ENCODE measurements around the gene CD320. TPM values are rescaled to one million over a fixed set of nuclear protein-coding genes. Genes with fewer than 3 reads are reported as not detected.
A peak's percentile ranks its signal among the peaks of the same experiment; 100 is the strongest.
"Not testable (repeated sequence)": the region's sequence is repeated elsewhere in the genome, so short reads cannot be mapped to it uniquely, and the experiment has no call there.

Gene CD320
- 122 and 126 TPM in 2 replicates for total RNA-seq

- Mint-ChIP-seq H3K36me3 (ENCODE audit: low read depth) (peaks cover 11% of the 10 kb centered on the region), H3K27me3 (ENCODE audit: insufficient read depth) (no peaks in the 10 kb centered on the region)
Measured at GRCh38 chr19:8307965-8308866, at the start of gene CD320. Gene CD320, minus strand, starts transcription at chr19:8308358. Its CDS starts 68 bp downstream, at chr19:8308290.

GRCh38 chr19:8357007-8357521 lies 48.9 kb upstream of the CD320 start:
- no peak for DNase-seq (ENCODE audit: low spot score)
- Mint-ChIP-seq H3K36me3 (ENCODE audit: low read depth) (no peaks in the 10 kb centered on the region), H3K9me3 (no peaks in the 10 kb centered on the region), H3K4me1 (ENCODE audit: low read depth) (peaks cover 9% of the 10 kb centered on the region), H3K4me3 (no peak overlapping the region), H3K27me3 (ENCODE audit: insufficient read depth) (peaks cover 8% of the 10 kb centered on the region), H3K27ac (no peak overlapping the region)
- intact Hi-C loops (cut with micrococcal nuclease): no loop called here

More at GRCh38 chr19:8307965-8308866, at the start of gene CD320:
- DNase-seq (ENCODE audit: low spot score): peak; percentile 84
- Mint-ChIP-seq H3K27ac (peak within 1 kb of the TSS; percentile 81), H3K4me1 (ENCODE audit: low read depth) (peaks cover 31% of the 10 kb centered on the region), H3K9me3 (no peaks in the 10 kb centered on the region), H3K4me3 (peak within 1 kb of the TSS; percentile 89)
- intact Hi-C loops (cut with micrococcal nuclease): loop anchor here (1.0 to 2.0 kb wide), 4 partner anchors 13 to 365 kb away; partner anchors contain the start of genes KANK3, NDUFA7, RAB11B and RPS28

GRCh38 chr19:8355631-8356402 lies 47.7 kb upstream of the CD320 start:
- intact Hi-C loops (cut with micrococcal nuclease): no loop called here
- Mint-ChIP-seq H3K4me1 (ENCODE audit: low read depth) (peaks cover 9% of the 10 kb centered on the region), H3K9me3 (no peaks in the 10 kb centered on the region), H3K27me3 (ENCODE audit: insufficient read depth) (peaks cover 18% of the 10 kb centered on the region), H3K4me3 (no peak overlapping the region), H3K27ac (no peak overlapping the region), H3K36me3 (ENCODE audit: low read depth) (no peaks in the 10 kb centered on the region)
- no peak for DNase-seq (ENCODE audit: low spot score)

GRCh38 chr19:8352845-8353244 lies 44.7 kb upstream of the CD320 start:
- not testable (repeated sequence) for H3K36me3 Mint-ChIP-seq (ENCODE audit: low read depth); H3K9me3 Mint-ChIP-seq; H3K27ac Mint-ChIP-seq; H3K4me1 Mint-ChIP-seq (ENCODE audit: low read depth); DNase-seq (ENCODE audit: low spot score); H3K4me3 Mint-ChIP-seq
- peaks cover 29% of the 10 kb centered on the region for H3K27me3 Mint-ChIP-seq (ENCODE audit: insufficient read depth)
- intact Hi-C loops (cut with micrococcal nuclease): loop anchor here (5.0 kb wide), 1 partner anchor 224 kb away; the partner anchor contains the start of gene MYO1F

- peaks cover 9% of the 10 kb centered on the region for H3K4me1 Mint-ChIP-seq (ENCODE audit: low read depth)
- H3K9me3 Mint-ChIP-seq: no peaks in the 10 kb centered on the region
- H3K36me3 Mint-ChIP-seq (ENCODE audit: low read depth): no peaks in the 10 kb centered on the region
- H3K4me3 Mint-ChIP-seq: no peak overlapping the region
- H3K27ac Mint-ChIP-seq: no peak overlapping the region
- DNase-seq (ENCODE audit: low spot score): no peak
- H3K27me3 Mint-ChIP-seq (ENCODE audit: insufficient read depth): peaks cover 28% of the 10 kb centered on the region
- intact Hi-C loops (cut with micrococcal nuclease): loop anchor here (5.0 kb wide), 1 partner anchor 225 kb away; the partner anchor contains the start of gene MYO1F
Measured at GRCh38 chr19:8352134-8352827, 44.1 kb upstream of the CD320 start.

GRCh38 chr19:8349629-8350372 lies 41.6 kb upstream of the CD320 start:
- H3K4me3 Mint-ChIP-seq; H3K4me1 Mint-ChIP-seq (ENCODE audit: low read depth); H3K27ac Mint-ChIP-seq; DNase-seq (ENCODE audit: low spot score); H3K36me3 Mint-ChIP-seq (ENCODE audit: low read depth); H3K9me3 Mint-ChIP-seq: not testable (repeated sequence)
- intact Hi-C loops (cut with micrococcal nuclease): loop anchor here (5.0 kb wide), 1 partner anchor 228 kb away; the partner anchor contains the start of gene MYO1F
- peaks cover 29% of the 10 kb centered on the region for H3K27me3 Mint-ChIP-seq (ENCODE audit: insufficient read depth)

- Mint-ChIP-seq H3K4me1 (ENCODE audit: low read depth) (peaks cover 5% of the 10 kb centered on the region), H3K27me3 (ENCODE audit: insufficient read depth) (peaks cover 34% of the 10 kb centered on the region), H3K4me3 (peak overlapping the region; percentile 79), H3K27ac (no peak overlapping the region), H3K9me3 (no peaks in the 10 kb centered on the region), H3K36me3 (ENCODE audit: low read depth) (no peaks in the 10 kb centered on the region)
- no peak for DNase-seq (ENCODE audit: low spot score)
- intact Hi-C loops (cut with micrococcal nuclease): loop anchor here (1.0 to 2.0 kb wide), 3 partner anchors 22 to 47 kb away; partner anchors contain the start of genes CD320, NDUFA7, RAB11B and RPS28
Measured at GRCh38 chr19:8343483-8343844, 35.3 kb upstream of the CD320 start.

GRCh38 chr19:8342684-8343482 lies 34.7 kb upstream of the CD320 start, which contains the start of gene KANK3:
Gene KANK3, minus strand, starts transcription at chr19:8343262. Its CDS starts 5,434 bp downstream, at chr19:8337828.
- intact Hi-C loops (cut with micrococcal nuclease): loop anchor here (1.0 to 2.0 kb wide), 3 partner anchors 22 to 47 kb away; partner anchors contain the start of genes CD320, NDUFA7, RAB11B and RPS28

GRCh38 chr19:8342316-8342683 lies 34.1 kb upstream of the CD320 start:
- H3K9me3 Mint-ChIP-seq: no peaks in the 10 kb centered on the region
- no peak for DNase-seq (ENCODE audit: low spot score)
- no peak overlapping the region for H3K4me3 Mint-ChIP-seq
- no peak overlapping the region for H3K27ac Mint-ChIP-seq
- peaks cover 5% of the 10 kb centered on the region for H3K4me1 Mint-ChIP-seq (ENCODE audit: low read depth)
- no peaks in the 10 kb centered on the region for H3K36me3 Mint-ChIP-seq (ENCODE audit: low read depth)
- intact Hi-C loops (cut with micrococcal nuclease): loop anchor here (2.0 kb wide), 1 partner anchor 33 kb away; the partner anchor contains the start of gene CD320
- H3K27me3 Mint-ChIP-seq (ENCODE audit: insufficient read depth): peaks cover 43% of the 10 kb centered on the region

More at GRCh38 chr19:8342684-8343482, 34.7 kb upstream of the CD320 start, which contains the start of gene KANK3:
- Mint-ChIP-seq H3K27me3 (ENCODE audit: insufficient read depth) (peaks cover 39% of the 10 kb centered on the region), H3K9me3 (no peaks in the 10 kb centered on the region), H3K27ac (no peak within 1 kb of the TSS), H3K4me3 (peak within 1 kb of the TSS; percentile 79), H3K4me1 (ENCODE audit: low read depth) (peaks cover 5% of the 10 kb centered on the region), H3K36me3 (ENCODE audit: low read depth) (no peaks in the 10 kb centered on the region)
- peak; percentile 86 for DNase-seq (ENCODE audit: low spot score)

GRCh38 chr19:8341504-8341903 lies 33.3 kb upstream of the CD320 start:
- peak overlapping the region; percentile 37 for H3K4me3 Mint-ChIP-seq

More at GRCh38 chr19:8341504-8341903, 33.3 kb upstream of the CD320 start:
- intact Hi-C loops (cut with micrococcal nuclease); DNase-seq (ENCODE audit: low spot score); H3K36me3 Mint-ChIP-seq (ENCODE audit: low read depth); H3K4me1 Mint-ChIP-seq (ENCODE audit: low read depth); H3K9me3 Mint-ChIP-seq; H3K27ac Mint-ChIP-seq: not testable (repeated sequence)
- H3K27me3 Mint-ChIP-seq (ENCODE audit: insufficient read depth): peaks cover 49% of the 10 kb centered on the region

All from activated T-helper 1 cell treated with anti-CD3 and anti-CD28 coated beads, Interleukin-12 subunit alpha, Interleukin-12 subunit beta, Interleukin-2, Interleukin-4 antibody, amounts not matched to agents 30 ng/mL and 10 ng/mL and 1 ng/mL, durations not matched to agents 14 hours and 24 hours and 36 hours (primary cell).